Transverse colon (tissue), 3 donors: ENCODE results near the gene MXRA5.

ENCODE experiments used
- CTCF ChIP-seq, 5 experiments: fragments of 200-600 bp in 3 of 5; fragments of 450-650 bp in 2 of 5; sonication (generic) in 3 of 5; IDR thresholded peaks; 1 replicate in 2 of 5; 2 replicates in 3 of 5; pipeline ENCODE4 v1.5.1; 2016 to 2017; ENCODE audit warnings: antibody characterized with exemption in 5 of 5, inconsistent platforms in 3 of 5, mild to moderate bottlenecking in 2 of 5, moderate library complexity in 1 of 5
- POLR2A ChIP-seq: fragments of 450-650 bp; IDR thresholded peaks from one replicate; pipeline ENCODE4 v1.6.1; 2016; ENCODE audit warnings: antibody characterized with exemption, mild to moderate bottlenecking, moderate library complexity

- TF ChIP-seq POLR2A = no peak
- TF ChIP-seq CTCF (IDR thresholded peaks at IDR 0.05) = no peak
Observed at GRCh38 chrX:3348191-3348590, 1.7 kb upstream of the MXRA5 start.
